Smooth muscle cell (in vitro differentiated cells): ENCODE results near the gene LYL1. TPM values are rescaled to one million over a fixed set of nuclear protein-coding genes. Genes with fewer than 3 reads are reported as not detected.

ENCODE experiments used
- DNase-seq: peaks from one replicate; lab custom pipeline; 2025; ENCODE audit not compliant: unreplicated experiment; lab: John Stamatoyannopoulos, UW
- H2AFZ ChIP-seq: fragments of 200-600 bp; sonication (generic); 2 replicates; pipeline ENCODE4 v1.6.0; 2016; ENCODE audit warnings: antibody characterized with exemption, low read depth, mild to moderate bottlenecking
- H3F3A ChIP-seq: fragments of 200-600 bp; sonication (generic); 2 replicates; pipeline ENCODE4 v1.6.0; 2017; ENCODE audit warnings: antibody characterized with exemption, low read depth
- H3K27ac ChIP-seq: fragments of 200-600 bp; sonication (generic); 2 replicates; pipeline ENCODE4 v1.5.1; 2016; ENCODE audit warnings: low read depth, mild to moderate bottlenecking
- H3K27me3 ChIP-seq: fragments of 200-600 bp; sonication (generic); 2 replicates; pipeline ENCODE4 v1.6.1; 2016; ENCODE audit warnings: low read depth, mild to moderate bottlenecking
- H3K36me3 ChIP-seq: fragments of 200-600 bp; sonication (generic); 2 replicates; pipeline ENCODE4 v1.5.1; 2016; ENCODE audit warnings: low read depth
- H3K4me1 ChIP-seq: fragments of 200-600 bp; sonication (generic); 2 replicates; pipeline ENCODE4 v1.5.1; 2016; ENCODE audit warnings: low read depth
- H3K4me2 ChIP-seq: fragments of 200-600 bp; sonication (generic); 2 replicates; pipeline ENCODE4 v1.6.0; 2016; ENCODE audit warnings: mild to moderate bottlenecking
- H3K4me3 ChIP-seq: fragments of 200-600 bp; sonication (generic); 2 replicates; pipeline ENCODE4 v1.5.1; 2016; ENCODE audit warnings: mild to moderate bottlenecking
- H3K79me2 ChIP-seq: fragments of 200-600 bp; sonication (generic); 2 replicates; pipeline ENCODE4 v1.6.0; 2016; ENCODE audit warnings: low read depth, mild to moderate bottlenecking
- H3K9ac ChIP-seq: fragments of 200-600 bp; sonication (generic); 2 replicates; pipeline ENCODE4 v1.6.0; 2016; ENCODE audit warnings: low read depth
- H3K9me3 ChIP-seq: fragments of 200-600 bp; sonication (generic); replicated peaks from 2 replicates; pipeline ENCODE4 v1.5.1; 2016; ENCODE audit warnings: low read depth
- H4K20me1 ChIP-seq: fragments of 200-600 bp; sonication (generic); 2 replicates; pipeline ENCODE4 v1.6.0; 2016; ENCODE audit warnings: low read depth
- WGBS: methylation state at CpG from one replicate; pipeline ENCODE4 v1.1.7; 2016; ENCODE audit warnings: low lambda C conversion rate; 5-methylcytosine and 5-hydroxymethylcytosine counted together
- polyA plus RNA-seq: library from polyadenylated mRNA; unstranded; fragments of >200 nt; fragmentation: Nextera tagmentation; extraction: Ambion mirVana; gene quantifications from 2 replicates; pipeline ENCODE4 v1.2.1, GENCODE V29; 2016
- total RNA-seq: library from RNA; depleted of rRNA; stranded (reverse); fragments of >200 nt; gene quantifications from 2 replicates; pipeline ENCODE4 v1.2.3, GENCODE V29; 2014
- TF ChIP-seq, protein P1 (sequence below): fragments of 200-600 bp; sonication (generic); IDR thresholded peaks from 2 replicates; pipeline ENCODE4 v1.5.1; 2017; ENCODE audit warnings: borderline replicate concordance, mild to moderate bottlenecking, antibody characterized with exemption; ENCODE audit not compliant: insufficient read depth, poor library complexity, severe bottlenecking

The LYL1 gene
- total and polyA plus RNA-seq, 2 experiments from 2014 or later, result 2.8 to 3.2 TPM

DNA sequence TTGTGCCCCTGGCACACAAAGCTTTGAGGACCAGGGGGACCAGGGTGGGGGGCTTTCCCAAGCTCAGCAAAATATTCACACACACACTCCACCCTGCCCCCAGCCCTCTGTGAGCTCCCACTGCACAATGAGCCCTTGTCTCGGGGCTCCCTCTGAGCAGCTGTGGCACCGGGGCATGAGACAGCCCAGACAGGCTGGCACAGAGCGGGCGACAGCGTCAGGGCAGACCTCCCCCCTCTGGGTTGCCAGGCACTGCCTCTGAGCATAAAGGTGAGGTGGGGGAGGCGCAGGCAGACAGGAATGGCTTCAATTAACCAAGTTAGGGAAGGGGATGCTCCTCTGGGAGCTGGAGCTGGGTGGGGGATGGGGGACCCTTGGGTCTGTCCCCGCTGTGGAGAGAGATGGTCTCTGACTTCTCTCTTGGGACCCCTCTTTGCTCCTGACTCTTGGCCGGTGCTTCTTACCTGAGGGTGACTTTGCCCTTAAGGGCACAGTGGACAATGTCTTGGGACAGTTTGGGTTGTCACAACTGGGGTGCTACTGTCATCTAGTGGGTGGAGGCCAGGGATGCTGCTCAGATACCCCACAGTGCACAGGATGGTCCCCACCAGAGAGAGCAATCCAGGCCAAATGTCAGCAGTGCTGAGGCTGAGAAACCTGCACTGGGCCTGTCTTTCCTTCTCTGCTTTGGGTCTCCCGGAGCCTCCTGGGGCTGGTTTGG is 30.3 kb downstream of the LYL1 start:
- Histone ChIP-seq H3K4me2 (no peak overlapping the region), H3K36me3 (no peaks in the 10 kb centered on the region), H3K4me1 (no peaks in the 10 kb centered on the region), H4K20me1 (no peaks in the 10 kb centered on the region), H2AFZ (no peak overlapping the region), H3F3A (no peaks in the 10 kb centered on the region), H3K4me3 (no peak overlapping the region), H3K9ac (no peak overlapping the region), H3K27ac (no peak overlapping the region), H3K9me3 (no peaks in the 10 kb centered on the region), H3K27me3 (no peaks in the 10 kb centered on the region), H3K79me2 (no peaks in the 10 kb centered on the region)
- DNase-seq, result no peak
- TF ChIP-seq, protein P1, sequence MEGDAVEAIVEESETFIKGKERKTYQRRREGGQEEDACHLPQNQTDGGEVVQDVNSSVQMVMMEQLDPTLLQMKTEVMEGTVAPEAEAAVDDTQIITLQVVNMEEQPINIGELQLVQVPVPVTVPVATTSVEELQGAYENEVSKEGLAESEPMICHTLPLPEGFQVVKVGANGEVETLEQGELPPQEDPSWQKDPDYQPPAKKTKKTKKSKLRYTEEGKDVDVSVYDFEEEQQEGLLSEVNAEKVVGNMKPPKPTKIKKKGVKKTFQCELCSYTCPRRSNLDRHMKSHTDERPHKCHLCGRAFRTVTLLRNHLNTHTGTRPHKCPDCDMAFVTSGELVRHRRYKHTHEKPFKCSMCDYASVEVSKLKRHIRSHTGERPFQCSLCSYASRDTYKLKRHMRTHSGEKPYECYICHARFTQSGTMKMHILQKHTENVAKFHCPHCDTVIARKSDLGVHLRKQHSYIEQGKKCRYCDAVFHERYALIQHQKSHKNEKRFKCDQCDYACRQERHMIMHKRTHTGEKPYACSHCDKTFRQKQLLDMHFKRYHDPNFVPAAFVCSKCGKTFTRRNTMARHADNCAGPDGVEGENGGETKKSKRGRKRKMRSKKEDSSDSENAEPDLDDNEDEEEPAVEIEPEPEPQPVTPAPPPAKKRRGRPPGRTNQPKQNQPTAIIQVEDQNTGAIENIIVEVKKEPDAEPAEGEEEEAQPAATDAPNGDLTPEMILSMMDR, result no peak
- 94% methylated on average over 9 of the region's 9 CpGs for WGBS

DNA sequence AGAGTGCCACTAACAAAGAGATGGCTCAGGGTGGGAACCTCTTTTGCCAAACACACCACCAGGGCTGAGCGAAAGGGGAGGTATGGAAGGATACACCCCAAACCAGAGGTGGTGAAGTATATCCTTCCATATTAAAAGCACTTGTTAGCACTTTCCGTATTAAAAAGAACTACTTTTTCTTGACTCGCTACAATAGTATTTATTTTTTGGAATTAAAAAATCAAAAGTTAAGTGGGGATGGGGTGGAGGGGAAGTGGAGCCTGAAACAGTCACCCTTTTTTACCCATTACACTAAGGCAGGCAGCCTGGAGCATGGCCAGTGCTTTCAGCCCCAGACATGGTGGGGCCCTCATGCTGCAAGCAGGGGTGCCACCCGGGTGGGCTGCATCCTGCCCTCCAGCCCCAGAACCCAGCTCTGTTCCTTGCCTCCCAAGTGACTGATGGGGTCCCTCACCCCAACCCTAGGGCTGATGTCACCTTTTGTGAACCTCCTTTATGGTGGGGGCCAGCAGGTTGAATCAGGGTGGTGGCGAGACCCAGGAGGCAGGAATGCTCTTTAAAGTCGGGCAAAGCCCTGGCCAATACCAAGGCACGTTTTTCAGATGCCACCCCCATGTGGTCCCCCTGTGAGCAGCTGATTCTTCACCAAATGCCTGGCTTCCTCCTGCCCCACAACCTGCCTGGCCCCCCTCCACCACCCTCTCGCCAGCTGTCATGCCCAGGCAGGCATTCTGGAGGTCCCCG is 31.0 kb downstream of the LYL1 start:
- Histone ChIP-seq H3K27me3 (no peaks in the 10 kb centered on the region), H2AFZ (no peak overlapping the region), H3K27ac (no peak overlapping the region), H3F3A (no peaks in the 10 kb centered on the region), H3K4me3 (no peak overlapping the region), H3K79me2 (no peaks in the 10 kb centered on the region), H3K9ac (no peak overlapping the region), H3K9me3 (no peaks in the 10 kb centered on the region), H3K36me3 (no peaks in the 10 kb centered on the region), H3K4me2 (no peak overlapping the region), H4K20me1 (no peaks in the 10 kb centered on the region), H3K4me1 (no peaks in the 10 kb centered on the region)
- TF ChIP-seq, protein P1, result no peak
- DNase-seq, result no peak
- WGBS, result 86% methylated on average over 9 of the region's 9 CpGs

DNA sequence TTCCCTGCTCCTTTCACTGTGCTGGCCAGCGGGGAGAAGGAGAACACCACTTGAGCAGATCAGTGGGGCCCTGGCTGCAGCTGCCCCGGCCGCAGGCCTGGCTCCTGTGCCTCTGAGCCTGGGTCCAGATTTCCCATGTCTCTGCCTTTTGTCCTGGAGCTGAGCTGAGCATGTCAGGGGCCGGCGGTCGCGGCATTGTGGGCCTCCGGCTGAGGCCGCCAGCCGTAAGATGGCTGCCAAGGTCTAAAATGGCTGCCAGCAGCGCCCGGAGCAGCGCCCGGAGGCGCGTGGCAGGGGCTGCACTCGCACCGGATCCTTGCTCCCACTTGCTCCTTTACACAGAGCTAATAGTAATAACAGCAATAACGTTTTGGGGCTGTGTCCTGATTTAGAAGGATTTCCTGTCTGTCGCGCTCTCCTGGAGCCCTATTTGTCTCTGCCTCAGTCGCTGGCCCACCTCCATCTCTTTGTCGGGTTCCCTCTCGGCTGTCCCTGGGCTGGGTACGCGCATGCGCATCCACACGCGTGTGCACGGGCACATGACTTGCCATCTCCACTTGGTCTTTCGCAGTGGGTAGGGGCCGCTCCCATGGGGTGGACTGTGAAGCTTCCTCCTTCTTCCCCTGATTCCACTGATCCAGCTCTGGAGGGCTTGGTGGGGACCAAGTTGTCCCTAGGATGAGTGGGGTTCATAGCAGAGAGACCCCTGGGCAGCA is 32.1 kb downstream of the LYL1 start:
- TF ChIP-seq, protein P1, result no peak
- Histone ChIP-seq H3K27me3 (no peaks in the 10 kb centered on the region), H3K4me2 (no peak overlapping the region), H2AFZ (no peak overlapping the region), H3K9ac (no peak overlapping the region), H3K4me1 (no peaks in the 10 kb centered on the region), H3K27ac (no peak overlapping the region), H3K4me3 (no peak overlapping the region), H3K79me2 (no peaks in the 10 kb centered on the region), H3F3A (no peaks in the 10 kb centered on the region), H3K9me3 (no peaks in the 10 kb centered on the region), H3K36me3 (no peaks in the 10 kb centered on the region), H4K20me1 (no peaks in the 10 kb centered on the region)
- no peak for DNase-seq
- WGBS, result 95% methylated on average over 32 of the region's 32 CpGs
